Fibroblast of villous mesenchyme (primary cell): ENCODE measurements around the gene PHLPP1. TPM values are rescaled to one million over a fixed set of nuclear protein-coding genes. Genes with fewer than 3 reads are reported as not detected.
"Not testable (repeated sequence)": the region's sequence is repeated elsewhere in the genome, so short reads cannot be mapped to it uniquely, and the experiment has no call there.

Experiments used
- DNase-seq: peaks from one replicate; pipeline ENCODE4 v3.0.0-alpha.2; 2010; ENCODE audit warnings: low read depth
- H3K4me3 ChIP-seq: 2 replicates; pipeline ENCODE4 v1.5.1; 2011; ENCODE audit warnings: low read depth, mild to moderate bottlenecking, low read length
- total RNA-seq: library from RNA; depleted of rRNA; stranded (reverse); fragments of >200 nt; gene quantifications from 2 replicates; pipeline ENCODE4 v1.2.3, GENCODE V29; 2012
- TF ChIP-seq, protein P1 (sequence below): IDR thresholded peaks from 2 replicates; pipeline ENCODE4 v1.5.1; 2012; ENCODE audit warnings: low read depth, mild to moderate bottlenecking, low read length; ENCODE audit not compliant: insufficient read depth

PHLPP1 gene
- total RNA-seq, 1 donor: 4.7 TPM

DNA sequence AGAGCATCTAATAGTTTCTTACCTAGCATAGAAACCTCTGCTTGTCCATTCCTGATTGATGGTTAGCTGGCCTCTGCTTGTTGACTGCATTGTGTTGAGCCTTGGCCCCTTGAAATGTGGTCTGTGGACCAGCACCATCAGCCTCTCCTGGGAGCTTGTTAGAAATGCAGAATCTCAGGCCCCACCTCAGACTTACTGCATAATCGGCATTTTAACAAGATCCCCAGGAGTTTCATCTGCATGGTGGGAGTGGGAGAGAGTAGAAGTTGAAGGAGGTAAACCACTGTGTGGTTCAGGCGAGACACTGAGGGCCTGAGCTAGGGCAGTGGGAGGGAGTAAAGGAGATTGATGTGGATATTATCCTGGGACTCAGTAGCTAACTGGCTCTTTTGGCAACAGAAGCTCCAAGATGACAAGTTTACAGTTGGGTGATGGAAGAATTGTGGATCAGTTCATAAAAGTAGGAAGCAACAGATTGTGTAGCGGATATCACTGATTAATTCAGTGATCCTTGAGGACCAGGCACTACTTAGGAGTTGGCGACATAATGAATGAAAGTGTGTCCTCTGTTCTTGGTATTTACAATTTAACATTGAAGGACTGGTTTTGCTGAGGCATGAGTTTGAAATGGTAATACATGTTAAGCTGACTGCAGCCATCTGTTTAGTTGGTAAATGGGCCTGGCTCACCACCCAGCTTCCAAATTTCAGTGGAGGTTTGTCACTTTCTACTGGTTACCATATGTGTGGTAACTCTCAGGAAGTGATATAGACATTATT is 20.9 kb downstream of the PHLPP1 start:
- TF ChIP-seq, protein P1, sequence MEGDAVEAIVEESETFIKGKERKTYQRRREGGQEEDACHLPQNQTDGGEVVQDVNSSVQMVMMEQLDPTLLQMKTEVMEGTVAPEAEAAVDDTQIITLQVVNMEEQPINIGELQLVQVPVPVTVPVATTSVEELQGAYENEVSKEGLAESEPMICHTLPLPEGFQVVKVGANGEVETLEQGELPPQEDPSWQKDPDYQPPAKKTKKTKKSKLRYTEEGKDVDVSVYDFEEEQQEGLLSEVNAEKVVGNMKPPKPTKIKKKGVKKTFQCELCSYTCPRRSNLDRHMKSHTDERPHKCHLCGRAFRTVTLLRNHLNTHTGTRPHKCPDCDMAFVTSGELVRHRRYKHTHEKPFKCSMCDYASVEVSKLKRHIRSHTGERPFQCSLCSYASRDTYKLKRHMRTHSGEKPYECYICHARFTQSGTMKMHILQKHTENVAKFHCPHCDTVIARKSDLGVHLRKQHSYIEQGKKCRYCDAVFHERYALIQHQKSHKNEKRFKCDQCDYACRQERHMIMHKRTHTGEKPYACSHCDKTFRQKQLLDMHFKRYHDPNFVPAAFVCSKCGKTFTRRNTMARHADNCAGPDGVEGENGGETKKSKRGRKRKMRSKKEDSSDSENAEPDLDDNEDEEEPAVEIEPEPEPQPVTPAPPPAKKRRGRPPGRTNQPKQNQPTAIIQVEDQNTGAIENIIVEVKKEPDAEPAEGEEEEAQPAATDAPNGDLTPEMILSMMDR: no peak
- no peak for DNase-seq
- no peak overlapping the region for H3K4me3 ChIP-seq

GRCh38 chr18:62737241-62737873 is 22.0 kb downstream of the PHLPP1 start:
- TF ChIP-seq, protein P1: no peak
- DNase-seq: no peak
- no peak overlapping the region for H3K4me3 ChIP-seq

GRCh38 chr18:62738639-62739038 is 23.3 kb downstream of the PHLPP1 start:
- no peak overlapping the region for H3K4me3 ChIP-seq
- TF ChIP-seq, protein P1: no peak
- DNase-seq: no peak

- no peak for DNase-seq
- no peak overlapping the region for H3K4me3 ChIP-seq
- TF ChIP-seq, protein P1: no peak
Measured at GRCh38 chr18:62739911-62740310, 24.6 kb downstream of the PHLPP1 start.

- DNase-seq, H3K4me3 ChIP-seq: not testable (repeated sequence)
Measured at GRCh38 chr18:62740650-62741049, 25.3 kb downstream of the PHLPP1 start.

DNA sequence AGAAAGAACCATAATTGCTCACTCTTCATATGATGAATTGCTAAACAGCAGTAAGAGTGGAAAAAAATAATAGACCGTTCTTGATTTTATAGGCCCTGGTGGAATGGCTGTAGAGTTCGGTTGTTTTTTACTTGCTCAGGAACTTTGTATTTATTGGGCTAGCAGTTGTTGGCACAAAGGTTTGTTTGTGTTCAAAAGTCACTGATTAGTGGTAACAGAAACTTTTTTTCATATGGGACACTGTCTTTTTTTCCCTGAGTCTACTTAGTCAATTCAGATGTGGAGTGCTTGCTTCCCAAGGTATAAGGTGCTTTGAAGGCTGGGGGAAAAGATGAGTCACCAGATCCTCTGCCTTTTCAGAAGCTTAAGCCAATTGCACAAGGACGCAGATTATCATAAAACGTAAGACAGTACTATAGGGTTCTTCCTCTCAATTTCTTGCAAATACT is 25.8 kb downstream of the PHLPP1 start:
- TF ChIP-seq, protein P1: no peak
- no peak overlapping the region for H3K4me3 ChIP-seq
- DNase-seq: peak; percentile 97

- H3K4me3 ChIP-seq: no peak overlapping the region
- TF ChIP-seq, protein P1: no peak
- no peak for DNase-seq
Measured at GRCh38 chr18:62741584-62741983, 26.2 kb downstream of the PHLPP1 start.
